Raji (cell line): ENCODE results near the gene AP4M1.
A peak's percentile ranks its signal among the peaks of the same experiment; 100 is the strongest.

Source experiments
- POLR2A ChIP-seq: IDR thresholded peaks from 2 replicates; pipeline ENCODE4 v1.6.1; 2011; ENCODE audit warnings: low read depth, low read length, control low read depth; ENCODE audit not compliant: insufficient read depth

The AP4M1 gene

GRCh38 chr7:100093925-100094486 lies 7.4 kb upstream of the AP4M1 start:
- no peak for TF ChIP-seq POLR2A

GRCh38 chr7:100095289-100095688 lies 6.2 kb upstream of the AP4M1 start:
- TF ChIP-seq POLR2A: no peak

GRCh38 chr7:100095704-100096103 lies 5.7 kb upstream of the AP4M1 start:
- no peak for TF ChIP-seq POLR2A

GRCh38 chr7:100098913-100099312 lies 2.5 kb upstream of the AP4M1 start:
- no peak for TF ChIP-seq POLR2A

- TF ChIP-seq POLR2A: no peak
Observed at GRCh38 chr7:100099452-100099851, 2.0 kb upstream of the AP4M1 start.

- TF ChIP-seq POLR2A: peak; percentile 40; the same call in 1 of the 2 replicates
Observed at GRCh38 chr7:100100420-100101015, 925 bp upstream of the AP4M1 start.

- no peak for TF ChIP-seq POLR2A
Observed at GRCh38 chr7:100102950-100103840, 1.8 kb downstream of the AP4M1 start.

GRCh38 chr7:100105534-100105933 lies 4.1 kb downstream of the AP4M1 start:
- TF ChIP-seq POLR2A: no peak

GRCh38 chr7:100106633-100107032 lies 5.2 kb downstream of the AP4M1 start:
- TF ChIP-seq POLR2A: no peak

- no peak for TF ChIP-seq POLR2A
Observed at GRCh38 chr7:100107125-100107737, 5.8 kb downstream of the AP4M1 start.

- TF ChIP-seq POLR2A: no peak
Observed at GRCh38 chr7:100107890-100108289, 6.4 kb downstream of the AP4M1 start.

GRCh38 chr7:100109521-100110163 lies 8.2 kb downstream of the AP4M1 start:
- no peak for TF ChIP-seq POLR2A

GRCh38 chr7:100111156-100111555 lies 9.7 kb downstream of the AP4M1 start:
- no peak for TF ChIP-seq POLR2A

- TF ChIP-seq POLR2A: no peak
Observed at GRCh38 chr7:100111914-100112313, 10.5 kb downstream of the AP4M1 start.

GRCh38 chr7:100115026-100115425 lies 13.6 kb downstream of the AP4M1 start:
- TF ChIP-seq POLR2A: no peak

- no peak for TF ChIP-seq POLR2A
Observed at GRCh38 chr7:100118388-100119071, 17.1 kb downstream of the AP4M1 start.
